Inflammatory macrophage treated with lipopolysaccharide for 4 hours (primary cell): Measurements from ENCODE around the gene GPR39.

Experiments used
- DNase-seq: peaks from one replicate; pipeline ENCODE4 v3.0.0-alpha.2; 2020

Gene GPR39

GRCh38 chr2:132577686-132578085, 161.1 kb downstream of the GPR39 start:
- peak; percentile 93 for DNase-seq

GRCh38 chr2:132581591-132581990, 165.0 kb downstream of the GPR39 start:
- DNase-seq = no peak

GRCh38 chr2:132581991-132582738, 165.6 kb downstream of the GPR39 start:
- DNase-seq = no peak

DNA sequence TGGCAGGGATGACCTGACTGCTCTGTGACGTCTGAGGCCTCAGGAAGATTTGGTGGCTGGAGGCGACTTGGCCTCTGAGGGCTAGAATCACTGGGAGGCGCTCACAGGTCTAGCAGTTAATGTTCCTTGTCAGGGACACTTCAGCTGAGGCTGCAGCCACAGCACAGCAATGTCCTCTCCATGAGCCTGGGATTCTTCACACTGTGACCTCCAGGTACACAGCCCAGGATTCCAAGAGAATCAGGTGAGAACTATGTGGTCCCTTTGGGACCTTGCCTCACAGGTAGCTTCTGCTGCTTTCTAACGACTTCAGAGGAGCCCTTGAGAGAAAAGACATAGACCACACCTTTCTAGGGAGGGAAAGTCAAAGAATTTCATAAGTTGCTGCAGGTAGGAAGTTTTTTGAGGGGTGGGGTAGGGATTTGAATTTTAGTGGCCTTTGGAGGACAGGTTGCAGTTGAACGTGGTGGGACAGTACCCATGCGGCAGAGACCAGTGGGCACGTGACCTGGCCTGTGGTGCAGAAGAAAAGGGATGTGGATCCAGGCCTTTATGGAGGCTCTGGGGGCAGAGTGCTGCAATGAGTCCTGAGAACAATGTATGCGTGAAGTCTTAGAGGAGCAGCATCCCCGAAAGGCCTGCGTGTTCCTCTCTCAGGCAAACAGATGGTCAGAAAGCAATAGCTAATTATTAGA, 167.2 kb downstream of the GPR39 start:
- DNase-seq = no peak

DNA sequence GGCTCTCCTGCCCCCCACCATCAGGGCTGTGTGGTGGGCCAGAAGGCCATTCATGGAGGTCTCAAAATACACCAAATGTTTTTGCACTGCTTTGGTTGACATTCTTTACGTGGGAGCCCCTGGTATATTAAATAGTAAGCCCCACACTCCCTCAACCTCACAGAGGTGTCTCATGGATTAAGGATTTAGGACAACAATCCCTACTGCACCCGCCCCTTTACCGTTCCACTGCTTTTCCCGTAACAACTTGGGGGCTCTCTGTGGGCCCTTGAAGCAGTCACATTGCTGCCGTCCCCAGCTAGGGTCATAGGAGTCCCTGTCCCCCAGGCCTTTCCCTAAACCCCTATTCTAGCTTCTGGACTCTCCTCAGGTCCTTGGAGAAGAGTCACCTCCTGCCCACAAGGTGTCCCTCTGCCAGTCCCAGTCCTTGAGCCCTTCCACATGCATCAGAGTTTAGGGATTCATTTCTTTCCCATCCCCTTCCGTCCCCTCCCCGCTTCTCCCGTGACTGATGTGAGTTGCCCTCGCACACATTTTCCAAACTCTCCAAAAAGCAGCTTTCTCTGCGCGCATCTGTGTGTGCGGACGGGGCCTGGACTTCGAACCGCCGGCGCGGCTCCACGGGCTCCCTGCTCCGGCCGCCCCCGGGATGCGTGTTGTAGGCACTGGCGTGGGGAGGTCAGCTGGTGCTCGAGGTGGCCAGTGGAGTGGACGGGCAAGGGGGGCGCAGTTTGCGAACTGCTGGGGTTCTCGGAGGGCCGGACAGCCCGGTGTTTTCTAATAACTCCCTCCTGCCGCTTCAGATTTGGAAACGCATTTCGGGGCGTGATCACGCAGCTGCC, 168.6 kb downstream of the GPR39 start:
- no peak for DNase-seq

GRCh38 chr2:132586101-132586511, 169.5 kb downstream of the GPR39 start:
- no peak for DNase-seq

DNA sequence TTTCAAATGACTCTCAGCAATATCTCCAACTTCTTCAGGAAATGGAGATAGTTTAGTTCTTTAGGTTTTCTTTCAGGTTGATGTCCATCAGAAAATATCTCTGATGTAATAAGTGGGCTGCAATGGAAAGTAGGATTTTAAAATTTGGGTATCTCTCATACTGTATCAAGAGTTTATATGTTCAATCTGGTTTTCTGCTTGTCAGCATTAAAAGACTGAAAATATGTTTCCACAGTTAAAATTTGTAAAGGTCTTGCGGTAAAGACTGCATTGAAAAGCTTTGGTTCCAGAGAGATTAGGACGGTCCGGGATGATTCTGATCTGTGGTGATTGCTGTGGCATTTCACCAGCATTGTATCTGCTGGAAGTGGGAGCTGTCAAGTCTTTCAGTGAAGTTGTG, 170.2 kb downstream of the GPR39 start:
- no peak for DNase-seq

- no peak for DNase-seq
These were observed 172.0 kb downstream of the GPR39 start for GRCh38 chr2:132588576-132588975.

- no peak for DNase-seq
These were observed 172.7 kb downstream of the GPR39 start for GRCh38 chr2:132589111-132589830.

- no peak for DNase-seq
These were observed 173.4 kb downstream of the GPR39 start for GRCh38 chr2:132589966-132590365.

DNA sequence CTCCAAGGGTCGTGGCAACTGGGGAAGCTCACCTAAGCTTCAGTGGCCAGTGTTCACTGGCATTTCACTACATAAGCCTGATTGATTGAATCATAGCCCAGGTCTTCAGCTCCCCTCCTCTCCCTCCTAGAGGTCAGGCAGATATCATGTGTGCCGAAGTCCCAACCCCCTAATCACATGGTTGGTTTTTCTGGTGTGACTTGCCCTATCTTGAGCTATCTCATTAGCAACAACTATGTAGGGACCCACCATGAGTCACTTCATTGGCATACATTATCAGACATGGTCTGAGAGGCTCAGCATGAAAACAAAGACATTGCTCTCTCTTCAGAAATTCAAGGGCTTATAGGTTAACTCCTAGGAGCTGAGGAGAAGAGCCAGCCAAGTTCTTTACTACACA, 176.6 kb downstream of the GPR39 start:
- no peak for DNase-seq

- no peak for DNase-seq
These were observed 178.6 kb downstream of the GPR39 start for GRCh38 chr2:132595186-132595585.

- DNase-seq = no peak
These were observed 179.1 kb downstream of the GPR39 start for GRCh38 chr2:132595693-132596092.

- no peak for DNase-seq
These were observed 180.6 kb downstream of the GPR39 start for GRCh38 chr2:132597166-132597565.

DNA sequence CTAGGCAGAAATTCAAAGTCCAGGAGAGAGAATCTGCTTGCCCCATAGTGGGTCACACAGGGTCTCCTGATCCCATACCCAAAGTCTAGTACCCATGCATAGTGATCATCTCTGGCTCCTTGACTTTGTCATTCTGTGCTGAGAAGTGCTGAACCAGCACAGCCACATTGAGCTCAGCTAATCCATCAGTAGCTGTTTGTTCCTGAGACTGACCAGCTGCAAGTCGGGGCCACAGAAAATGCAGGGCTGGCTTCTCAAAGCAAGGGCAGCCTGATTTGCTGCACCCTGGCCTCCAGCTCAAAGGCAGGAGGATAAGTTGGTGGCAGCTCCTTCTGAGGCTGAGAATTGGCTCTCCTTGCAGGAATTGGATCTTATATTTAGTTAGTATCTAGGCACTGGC, 181.2 kb downstream of the GPR39 start:
- DNase-seq = no peak

GRCh38 chr2:132598536-132598935, 181.9 kb downstream of the GPR39 start:
- no peak for DNase-seq

- DNase-seq = no peak
These were observed 183.0 kb downstream of the GPR39 start for GRCh38 chr2:132599556-132599955.

DNA sequence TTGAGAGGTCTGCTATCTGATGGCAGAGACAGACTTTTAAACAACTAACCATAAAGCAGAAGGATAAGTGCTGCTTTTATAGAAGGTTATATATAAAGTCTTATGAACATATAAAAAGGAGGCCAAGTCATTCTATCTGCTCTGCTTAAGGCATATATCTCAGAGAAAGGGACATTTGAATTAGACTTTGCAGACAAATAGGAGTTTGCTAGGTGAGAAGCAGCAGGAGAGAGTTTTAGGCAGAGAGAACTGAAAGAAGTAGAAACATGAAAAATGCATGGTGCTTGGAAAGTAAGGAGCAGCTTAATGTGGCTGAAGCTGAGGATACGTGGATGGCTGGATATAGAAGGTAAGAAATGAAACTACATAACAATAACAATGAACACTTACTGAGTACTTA, 188.0 kb downstream of the GPR39 start:
- no peak for DNase-seq

DNA sequence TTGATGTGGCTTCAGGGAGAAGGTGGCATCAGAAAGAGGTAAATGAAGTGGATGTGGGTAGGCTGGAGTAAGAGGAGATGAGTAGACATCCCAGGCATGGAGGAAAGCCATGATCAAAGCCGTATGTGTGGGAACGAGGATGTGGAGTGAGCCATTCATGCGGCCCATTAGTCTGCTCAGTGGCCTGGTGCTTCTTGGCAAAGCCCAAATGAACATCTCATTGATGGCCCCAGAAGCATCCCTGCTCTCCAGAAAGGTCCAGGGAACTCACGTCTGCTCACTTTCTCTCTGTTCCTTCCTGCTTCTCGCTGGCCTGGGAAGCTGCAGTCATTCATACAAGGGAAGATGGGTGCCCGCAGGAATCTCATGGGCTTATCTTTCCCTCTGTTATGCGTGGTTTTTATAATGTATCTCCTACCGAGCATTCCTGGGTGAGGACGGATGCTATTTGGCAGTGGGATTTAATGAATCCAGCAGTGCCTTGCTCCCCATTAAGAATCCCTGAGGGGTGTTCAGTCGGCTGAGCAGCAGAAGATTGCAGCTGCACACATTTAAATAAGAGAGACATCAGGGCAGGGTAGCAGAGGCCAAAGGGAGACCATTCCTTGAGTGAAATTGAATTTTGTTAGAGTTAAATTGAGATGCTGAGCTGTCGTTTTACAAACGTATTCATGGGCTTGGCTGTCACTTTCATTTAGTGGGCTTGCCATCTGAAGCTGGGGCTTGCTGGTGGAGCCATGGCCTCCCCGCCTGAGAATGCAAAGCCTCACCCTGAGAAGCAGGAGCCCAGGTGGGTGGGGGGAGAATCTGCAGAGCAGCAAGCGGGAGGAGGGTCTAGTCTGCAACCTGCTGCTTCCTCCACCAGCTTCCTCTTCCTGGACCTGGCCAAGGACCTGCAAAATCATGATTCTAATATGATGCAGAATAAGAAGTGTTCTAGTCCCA, 188.9 kb downstream of the GPR39 start:
- no peak for DNase-seq

GRCh38 chr2:132606649-132607048, 190.0 kb downstream of the GPR39 start:
- no peak for DNase-seq

- no peak for DNase-seq
These were observed 191.0 kb downstream of the GPR39 start for GRCh38 chr2:132607426-132608090.
